K562 (cell line): Measurements from ENCODE around the gene SKIL. TPM values are rescaled to one million over a fixed set of nuclear protein-coding genes. Genes with fewer than 3 reads are reported as not detected.

Source experiments
- BCOR ChIP-seq: fragments of 450-650 bp; IDR thresholded peaks from 2 replicates; pipeline ENCODE4 v1.6.1; 2016
- GATAD2A ChIP-seq: fragments of 450-650 bp; IDR thresholded peaks from 2 replicates; pipeline ENCODE4 v1.6.1; 2017
- GATAD2B ChIP-seq: fragments of 450-650 bp; IDR thresholded peaks from 2 replicates; pipeline ENCODE4 v1.6.1; 2017; ENCODE audit warnings: mild to moderate bottlenecking, borderline replicate concordance
- HLTF ChIP-seq: fragments of 450-650 bp; IDR thresholded peaks from 2 replicates; pipeline ENCODE4 v1.6.1; 2016
- KHSRP ChIP-seq: fragments of 450-650 bp; IDR thresholded peaks from 2 replicates; pipeline ENCODE4 v1.6.1; 2017
- MAZ ChIP-seq, 2 experiments: fragments of 450-650 bp in 1 of 2; sonication (generic) in 1 of 2; formaldehyde crosslinking; IDR thresholded peaks in 1 of 2; conservative IDR thresholded peaks in 1 of 2; 2 replicates each; pipeline versions ENCODE4 v1.4.0 to v1.5.0; 2020; ENCODE audit warnings: mild to moderate bottlenecking in 1 of 2, missing genetic modification reagents in 1 of 2
- MTA2 ChIP-seq: fragments of 450-650 bp; IDR thresholded peaks from 2 replicates; pipeline ENCODE4 v1.6.1; 2016; ENCODE audit warnings: low read depth
- OTX1 ChIP-seq: fragments of 450-650 bp; formaldehyde crosslinking; IDR thresholded peaks from 2 replicates; pipeline ENCODE4 v1.4.0; 2022; ENCODE audit warnings: mild to moderate bottlenecking
- PHB ChIP-seq: fragments of 250-450 bp; sonication (Bioruptor Pico); IDR thresholded peaks from 2 replicates; pipeline ENCODE4 v1.5.0; 2021
- POLR2H ChIP-seq: IDR thresholded peaks from 2 replicates; pipeline ENCODE4 v1.6.1; 2016; ENCODE audit warnings: missing genetic modification characterization, low read depth, mild to moderate bottlenecking, control low read depth, missing compliant biosample characterization, moderate library complexity
- RBM17 ChIP-seq: fragments of 200-400 bp; formaldehyde crosslinking; IDR thresholded peaks from 2 replicates; pipeline ENCODE4 v1.6.1; 2017; ENCODE audit warnings: low read depth, mild to moderate bottlenecking, low read length, borderline replicate concordance
- SMAD4 ChIP-seq: fragments of 250-450 bp; sonication (Bioruptor Pico); conservative IDR thresholded peaks from 2 replicates; pipeline ENCODE4 v1.8.0; 2021; ENCODE audit warnings: inconsistent platforms, mild to moderate bottlenecking, moderate library complexity
- ZNF431 ChIP-seq: sonication (generic); formaldehyde crosslinking; IDR thresholded peaks from 2 replicates; pipeline ENCODE4 v1.8.0; 2022; ENCODE audit warnings: mild to moderate bottlenecking, missing genetic modification reagents
- polyA plus RNA-seq, 8 experiments: library from polyadenylated mRNA; depleted of rRNA in 4 of 8; stranded (reverse) in 5 of 8; unstranded in 3 of 8; fragments of >200 nt; fragmentation: Nextera tagmentation in 2 of 8; fragmentation: Illumina TruSeq in 1 of 8; extraction: Ambion mirVana in 2 of 8; extraction: Trizol in 1 of 8; gene quantifications; 2 replicates each; pipeline versions ENCODE4 v1.2.1 to v1.2.3, GENCODE V29; 2011 to 2014; ENCODE audit warnings: inconsistent platforms in 1 of 8, missing spikeins in 1 of 8
- total RNA-seq, 7 experiments: library from RNA; depleted of rRNA in 6 of 7; stranded (reverse); fragments of >200 nt in 6 of 7; fragmentation: Illumina TruSeq in 2 of 7; extraction: Trizol in 2 of 7; gene quantifications; 2 replicates each; pipeline versions ENCODE4 v1.2.1 to v1.2.3, GENCODE V29; 2011 to 2021; ENCODE audit warnings: low replicate concordance in 1 of 7
- TF ChIP-seq, protein P1 (sequence below): fragments of 450-650 bp; IDR thresholded peaks from 2 replicates; pipeline ENCODE4 v1.6.1; 2016; ENCODE audit warnings: antibody characterized with exemption
- TF ChIP-seq, protein P2 (sequence below): fragments of 450-650 bp; IDR thresholded peaks from 2 replicates; pipeline ENCODE4 v1.6.1; 2017; ENCODE audit warnings: antibody characterized with exemption, mild to moderate bottlenecking
- TF ChIP-seq, protein P3 (sequence below): fragments of 450-650 bp; formaldehyde crosslinking; IDR thresholded peaks from 2 replicates; pipeline ENCODE4 v1.4.0; 2020; ENCODE audit warnings: mild to moderate bottlenecking, moderate library complexity
- TF ChIP-seq, protein P4 (sequence below), 2 experiments: fragments of 450-650 bp; IDR thresholded peaks; 2 replicates each; pipeline ENCODE4 v1.6.1; 2018; ENCODE audit warnings: mild to moderate bottlenecking in 2 of 2, low read depth in 1 of 2; ENCODE audit not compliant: partially characterized antibody in 2 of 2

The SKIL gene
- total and polyA plus RNA-seq, 9 of the 15 experiments (the other 6 are each of a cell fraction or from before 2014, with no cell fraction given), result 4.3 to 19.1 (median 9.7) TPM

DNA sequence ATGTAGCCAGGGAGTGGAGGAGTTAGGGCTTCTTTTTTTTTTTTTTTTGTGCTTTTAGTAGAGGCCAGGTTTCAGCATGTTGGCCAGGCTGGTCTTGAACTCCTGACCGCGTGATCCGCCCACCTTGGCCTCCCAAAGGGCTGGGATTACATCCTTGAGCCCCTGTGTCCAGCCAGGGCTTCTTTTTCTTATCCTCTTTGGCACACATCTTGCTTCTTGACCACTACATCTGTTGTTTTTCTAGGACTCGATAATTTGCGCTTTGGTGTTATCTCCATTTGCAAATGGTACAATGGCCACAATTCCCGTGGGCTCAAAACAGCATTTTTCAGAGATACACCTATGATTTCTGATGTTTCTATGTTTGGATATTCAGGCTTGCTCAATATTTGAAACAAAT is 4.2 kb downstream of the SKIL start (continued):
- TF ChIP-seq KHSRP (peak; percentile 22; the same call in 1 of the 2 replicates), MAZ (CRISPR knock-in tag; conservative IDR thresholded peaks at IDR 0.05 in 1 of 2, IDR thresholded peaks at IDR 0.05 in 1 of 2) (peak in 1 of 2 experiments; percentile 23; a peak in 1 of 4 replicates), OTX1 (CRISPR knock-in tag) (no peak), RBM17 (no peak), MTA2 (peak; percentile 80), SMAD4 (peak; percentile 71), GATAD2A (no peak), POLR2H (no peak), BCOR (peak; percentile 54; the same call in 1 of the 2 replicates), PHB (CRISPR knock-in tag) (no peak), HLTF (0 out of 2 replicates have a peak, but pooled peaks have one; percentile 9), ZNF431 (CRISPR knock-in tag) (no peak), GATAD2B (no peak)
- TF ChIP-seq, protein P1, sequence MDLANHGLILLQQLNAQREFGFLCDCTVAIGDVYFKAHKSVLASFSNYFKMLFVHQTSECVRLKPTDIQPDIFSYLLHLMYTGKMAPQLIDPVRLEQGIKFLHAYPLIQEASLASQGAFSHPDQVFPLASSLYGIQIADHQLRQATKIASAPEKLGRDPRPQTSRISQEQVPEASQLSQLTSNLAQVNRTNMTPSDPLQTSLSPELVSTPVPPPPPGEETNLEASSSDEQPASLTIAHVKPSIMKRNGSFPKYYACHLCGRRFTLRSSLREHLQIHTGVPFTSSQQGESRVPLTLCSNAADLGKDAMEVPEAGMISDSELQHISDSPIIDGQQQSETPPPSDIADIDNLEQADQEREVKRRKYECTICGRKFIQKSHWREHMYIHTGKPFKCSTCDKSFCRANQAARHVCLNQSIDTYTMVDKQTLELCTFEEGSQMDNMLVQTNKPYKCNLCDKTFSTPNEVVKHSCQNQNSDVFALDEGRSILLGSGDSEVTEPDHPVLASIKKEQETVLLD, result peak; percentile 16; the same call in 1 of the 2 replicates
- TF ChIP-seq, protein P2, sequence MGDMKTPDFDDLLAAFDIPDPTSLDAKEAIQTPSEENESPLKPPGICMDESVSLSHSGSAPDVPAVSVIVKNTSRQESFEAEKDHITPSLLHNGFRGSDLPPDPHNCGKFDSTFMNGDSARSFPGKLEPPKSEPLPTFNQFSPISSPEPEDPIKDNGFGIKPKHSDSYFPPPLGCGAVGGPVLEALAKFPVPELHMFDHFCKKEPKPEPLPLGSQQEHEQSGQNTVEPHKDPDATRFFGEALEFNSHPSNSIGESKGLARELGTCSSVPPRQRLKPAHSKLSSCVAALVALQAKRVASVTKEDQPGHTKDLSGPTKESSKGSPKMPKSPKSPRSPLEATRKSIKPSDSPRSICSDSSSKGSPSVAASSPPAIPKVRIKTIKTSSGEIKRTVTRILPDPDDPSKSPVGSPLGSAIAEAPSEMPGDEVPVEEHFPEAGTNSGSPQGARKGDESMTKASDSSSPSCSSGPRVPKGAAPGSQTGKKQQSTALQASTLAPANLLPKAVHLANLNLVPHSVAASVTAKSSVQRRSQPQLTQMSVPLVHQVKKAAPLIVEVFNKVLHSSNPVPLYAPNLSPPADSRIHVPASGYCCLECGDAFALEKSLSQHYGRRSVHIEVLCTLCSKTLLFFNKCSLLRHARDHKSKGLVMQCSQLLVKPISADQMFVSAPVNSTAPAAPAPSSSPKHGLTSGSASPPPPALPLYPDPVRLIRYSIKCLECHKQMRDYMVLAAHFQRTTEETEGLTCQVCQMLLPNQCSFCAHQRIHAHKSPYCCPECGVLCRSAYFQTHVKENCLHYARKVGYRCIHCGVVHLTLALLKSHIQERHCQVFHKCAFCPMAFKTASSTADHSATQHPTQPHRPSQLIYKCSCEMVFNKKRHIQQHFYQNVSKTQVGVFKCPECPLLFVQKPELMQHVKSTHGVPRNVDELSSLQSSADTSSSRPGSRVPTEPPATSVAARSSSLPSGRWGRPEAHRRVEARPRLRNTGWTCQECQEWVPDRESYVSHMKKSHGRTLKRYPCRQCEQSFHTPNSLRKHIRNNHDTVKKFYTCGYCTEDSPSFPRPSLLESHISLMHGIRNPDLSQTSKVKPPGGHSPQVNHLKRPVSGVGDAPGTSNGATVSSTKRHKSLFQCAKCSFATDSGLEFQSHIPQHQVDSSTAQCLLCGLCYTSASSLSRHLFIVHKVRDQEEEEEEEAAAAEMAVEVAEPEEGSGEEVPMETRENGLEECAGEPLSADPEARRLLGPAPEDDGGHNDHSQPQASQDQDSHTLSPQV, result no peak
- TF ChIP-seq, protein P3, sequence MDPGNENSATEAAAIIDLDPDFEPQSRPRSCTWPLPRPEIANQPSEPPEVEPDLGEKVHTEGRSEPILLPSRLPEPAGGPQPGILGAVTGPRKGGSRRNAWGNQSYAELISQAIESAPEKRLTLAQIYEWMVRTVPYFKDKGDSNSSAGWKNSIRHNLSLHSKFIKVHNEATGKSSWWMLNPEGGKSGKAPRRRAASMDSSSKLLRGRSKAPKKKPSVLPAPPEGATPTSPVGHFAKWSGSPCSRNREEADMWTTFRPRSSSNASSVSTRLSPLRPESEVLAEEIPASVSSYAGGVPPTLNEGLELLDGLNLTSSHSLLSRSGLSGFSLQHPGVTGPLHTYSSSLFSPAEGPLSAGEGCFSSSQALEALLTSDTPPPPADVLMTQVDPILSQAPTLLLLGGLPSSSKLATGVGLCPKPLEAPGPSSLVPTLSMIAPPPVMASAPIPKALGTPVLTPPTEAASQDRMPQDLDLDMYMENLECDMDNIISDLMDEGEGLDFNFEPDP (CRISPR knock-in tag), result no peak
- TF ChIP-seq, protein P4, sequence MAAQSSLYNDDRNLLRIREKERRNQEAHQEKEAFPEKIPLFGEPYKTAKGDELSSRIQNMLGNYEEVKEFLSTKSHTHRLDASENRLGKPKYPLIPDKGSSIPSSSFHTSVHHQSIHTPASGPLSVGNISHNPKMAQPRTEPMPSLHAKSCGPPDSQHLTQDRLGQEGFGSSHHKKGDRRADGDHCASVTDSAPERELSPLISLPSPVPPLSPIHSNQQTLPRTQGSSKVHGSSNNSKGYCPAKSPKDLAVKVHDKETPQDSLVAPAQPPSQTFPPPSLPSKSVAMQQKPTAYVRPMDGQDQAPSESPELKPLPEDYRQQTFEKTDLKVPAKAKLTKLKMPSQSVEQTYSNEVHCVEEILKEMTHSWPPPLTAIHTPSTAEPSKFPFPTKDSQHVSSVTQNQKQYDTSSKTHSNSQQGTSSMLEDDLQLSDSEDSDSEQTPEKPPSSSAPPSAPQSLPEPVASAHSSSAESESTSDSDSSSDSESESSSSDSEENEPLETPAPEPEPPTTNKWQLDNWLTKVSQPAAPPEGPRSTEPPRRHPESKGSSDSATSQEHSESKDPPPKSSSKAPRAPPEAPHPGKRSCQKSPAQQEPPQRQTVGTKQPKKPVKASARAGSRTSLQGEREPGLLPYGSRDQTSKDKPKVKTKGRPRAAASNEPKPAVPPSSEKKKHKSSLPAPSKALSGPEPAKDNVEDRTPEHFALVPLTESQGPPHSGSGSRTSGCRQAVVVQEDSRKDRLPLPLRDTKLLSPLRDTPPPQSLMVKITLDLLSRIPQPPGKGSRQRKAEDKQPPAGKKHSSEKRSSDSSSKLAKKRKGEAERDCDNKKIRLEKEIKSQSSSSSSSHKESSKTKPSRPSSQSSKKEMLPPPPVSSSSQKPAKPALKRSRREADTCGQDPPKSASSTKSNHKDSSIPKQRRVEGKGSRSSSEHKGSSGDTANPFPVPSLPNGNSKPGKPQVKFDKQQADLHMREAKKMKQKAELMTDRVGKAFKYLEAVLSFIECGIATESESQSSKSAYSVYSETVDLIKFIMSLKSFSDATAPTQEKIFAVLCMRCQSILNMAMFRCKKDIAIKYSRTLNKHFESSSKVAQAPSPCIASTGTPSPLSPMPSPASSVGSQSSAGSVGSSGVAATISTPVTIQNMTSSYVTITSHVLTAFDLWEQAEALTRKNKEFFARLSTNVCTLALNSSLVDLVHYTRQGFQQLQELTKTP (IDR thresholded peaks at IDR 0.05; ENCODE audit: low read depth in 1 of 2, partially characterized antibody in 2 of 2), result no peak
